NB4 (cell line): Measurements from ENCODE around the gene NSMCE4A.

Source experiments
- DNase-seq: peaks from one replicate; pipeline ENCODE4 v3.0.0; 2010; ENCODE audit warnings: low read depth
- H3K4me3 ChIP-seq: one replicate; pipeline ENCODE4 v1.5.1; 2011; ENCODE audit warnings: mild to moderate bottlenecking, low read depth, low read length, moderate library complexity
- MYC ChIP-seq: IDR thresholded peaks from 2 replicates; pipeline ENCODE4 v1.6.1; 2011; ENCODE audit warnings: low read depth, low read length
- POLR2A ChIP-seq: IDR thresholded peaks from 2 replicates; pipeline ENCODE4 v1.6.1; 2011; ENCODE audit warnings: mild to moderate bottlenecking; ENCODE audit not compliant: insufficient read length; ENCODE audit errors: extremely low read depth
- TF ChIP-seq, protein P1 (sequence below): IDR thresholded peaks from 2 replicates; pipeline ENCODE4 v1.6.1; 2011; ENCODE audit warnings: low read depth, low read length
- TF ChIP-seq, protein P2 (sequence below): IDR thresholded peaks from one replicate; pipeline ENCODE4 v1.5.1; 2012; ENCODE audit warnings: low read depth, low read length

The NSMCE4A gene

DNA sequence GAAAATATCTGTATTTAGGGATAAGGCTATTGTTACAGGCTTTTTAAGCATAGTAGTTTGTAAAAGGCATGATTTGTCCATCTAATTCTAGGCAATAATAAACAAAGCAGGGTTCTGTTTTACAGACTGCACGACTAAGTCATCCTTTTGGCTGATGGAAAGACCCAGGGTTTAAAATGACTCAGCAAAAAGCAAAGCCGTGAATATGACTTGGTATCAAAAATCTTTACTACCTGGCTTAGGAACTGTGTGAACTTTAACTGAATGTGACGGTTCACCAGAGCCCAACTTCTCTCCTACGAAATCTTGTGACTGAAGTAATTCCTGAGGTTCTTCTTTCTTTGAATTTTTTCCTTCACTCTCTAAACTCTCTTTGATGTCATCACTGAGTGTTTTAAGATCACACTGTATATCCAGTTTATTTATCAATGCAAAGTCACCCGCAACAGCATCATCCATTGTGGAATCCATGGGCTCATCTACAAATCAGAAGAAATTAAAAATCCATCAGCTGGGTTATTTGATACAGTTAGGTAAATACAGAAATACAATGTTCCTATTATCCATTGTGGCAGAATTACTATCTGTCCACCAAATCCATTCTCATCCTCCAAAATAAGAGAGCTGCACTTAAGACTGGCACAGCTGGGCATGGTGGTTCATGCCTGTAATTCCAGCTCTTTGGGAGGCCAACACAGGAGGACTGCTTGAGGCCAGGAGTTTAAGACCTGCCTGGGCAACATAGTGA lies 64.2 kb downstream of the NSMCE4A start:
- DNase-seq = no peak
- no peak for TF ChIP-seq MYC
- TF ChIP-seq POLR2A = no peak
- TF ChIP-seq, protein P1, sequence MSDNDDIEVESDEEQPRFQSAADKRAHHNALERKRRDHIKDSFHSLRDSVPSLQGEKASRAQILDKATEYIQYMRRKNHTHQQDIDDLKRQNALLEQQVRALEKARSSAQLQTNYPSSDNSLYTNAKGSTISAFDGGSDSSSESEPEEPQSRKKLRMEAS = no peak
- TF ChIP-seq, protein P2, sequence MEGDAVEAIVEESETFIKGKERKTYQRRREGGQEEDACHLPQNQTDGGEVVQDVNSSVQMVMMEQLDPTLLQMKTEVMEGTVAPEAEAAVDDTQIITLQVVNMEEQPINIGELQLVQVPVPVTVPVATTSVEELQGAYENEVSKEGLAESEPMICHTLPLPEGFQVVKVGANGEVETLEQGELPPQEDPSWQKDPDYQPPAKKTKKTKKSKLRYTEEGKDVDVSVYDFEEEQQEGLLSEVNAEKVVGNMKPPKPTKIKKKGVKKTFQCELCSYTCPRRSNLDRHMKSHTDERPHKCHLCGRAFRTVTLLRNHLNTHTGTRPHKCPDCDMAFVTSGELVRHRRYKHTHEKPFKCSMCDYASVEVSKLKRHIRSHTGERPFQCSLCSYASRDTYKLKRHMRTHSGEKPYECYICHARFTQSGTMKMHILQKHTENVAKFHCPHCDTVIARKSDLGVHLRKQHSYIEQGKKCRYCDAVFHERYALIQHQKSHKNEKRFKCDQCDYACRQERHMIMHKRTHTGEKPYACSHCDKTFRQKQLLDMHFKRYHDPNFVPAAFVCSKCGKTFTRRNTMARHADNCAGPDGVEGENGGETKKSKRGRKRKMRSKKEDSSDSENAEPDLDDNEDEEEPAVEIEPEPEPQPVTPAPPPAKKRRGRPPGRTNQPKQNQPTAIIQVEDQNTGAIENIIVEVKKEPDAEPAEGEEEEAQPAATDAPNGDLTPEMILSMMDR = no peak

More for the DNA sequence above, 64.2 kb downstream of the NSMCE4A start:
- no peak overlapping the region for H3K4me3 ChIP-seq
